GM18867 (cell line): ENCODE measurements around the gene LIPK.
A peak's percentile ranks its signal among the peaks of the same experiment; 100 is the strongest.

Experiments
- ATAC-seq: cut with Tn5 transposase; IDR thresholded peaks from one replicate; pipeline ENCODE4 v1.9.1; 2021; ENCODE audit warnings: mild to moderate bottlenecking, moderate library complexity; ENCODE audit not compliant: unreplicated experiment

The LIPK gene

GRCh38 chr10:88782222-88782621 lies 76.2 kb downstream of the LIPK start:
- ATAC-seq = no peak

DNA sequence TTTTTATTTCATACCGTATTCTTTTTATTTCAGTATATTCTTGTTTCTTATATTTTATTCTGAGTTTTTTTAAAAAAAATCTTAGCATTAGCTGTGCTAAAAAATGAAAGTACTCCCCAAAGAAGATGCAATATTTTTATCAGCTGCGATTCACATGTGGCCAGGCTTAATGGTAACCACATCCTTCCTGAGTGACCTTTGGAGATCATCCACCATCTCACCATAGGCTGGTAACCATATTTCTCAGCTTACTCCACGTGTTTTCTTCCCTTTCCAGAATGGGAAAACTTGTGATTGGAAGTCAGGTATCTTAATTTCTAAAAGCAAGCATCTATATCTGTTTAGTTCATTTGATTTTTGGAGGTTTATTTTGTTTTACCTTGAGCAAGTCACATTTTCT lies 77.7 kb downstream of the LIPK start:
- no peak for ATAC-seq

GRCh38 chr10:88786032-88786770 lies 80.2 kb downstream of the LIPK start:
- ATAC-seq = no peak

- ATAC-seq = no peak
Measured at GRCh38 chr10:88787463-88787862, 81.4 kb downstream of the LIPK start.

DNA sequence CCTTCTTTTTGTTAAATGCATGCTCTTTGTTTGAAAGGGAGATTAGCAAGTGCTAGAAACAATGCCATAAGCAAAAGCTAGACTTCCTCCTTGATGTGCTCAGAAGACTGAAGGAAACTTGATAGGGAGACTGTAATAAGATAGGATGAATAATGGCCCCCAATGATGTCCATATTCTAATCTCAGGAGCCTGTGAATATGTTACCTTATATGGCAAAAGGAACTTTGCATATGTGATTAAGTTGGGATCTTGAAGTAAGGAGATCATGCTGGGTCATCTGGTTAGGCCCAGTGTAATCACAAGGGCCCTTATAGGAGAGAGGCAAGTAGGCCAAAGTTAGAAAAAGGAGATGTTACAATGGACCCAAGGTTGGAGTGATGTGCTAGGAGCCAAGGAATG lies 82.9 kb downstream of the LIPK start:
- no peak for ATAC-seq

- no peak for ATAC-seq
Measured at GRCh38 chr10:88791924-88792323, 85.9 kb downstream of the LIPK start.

DNA sequence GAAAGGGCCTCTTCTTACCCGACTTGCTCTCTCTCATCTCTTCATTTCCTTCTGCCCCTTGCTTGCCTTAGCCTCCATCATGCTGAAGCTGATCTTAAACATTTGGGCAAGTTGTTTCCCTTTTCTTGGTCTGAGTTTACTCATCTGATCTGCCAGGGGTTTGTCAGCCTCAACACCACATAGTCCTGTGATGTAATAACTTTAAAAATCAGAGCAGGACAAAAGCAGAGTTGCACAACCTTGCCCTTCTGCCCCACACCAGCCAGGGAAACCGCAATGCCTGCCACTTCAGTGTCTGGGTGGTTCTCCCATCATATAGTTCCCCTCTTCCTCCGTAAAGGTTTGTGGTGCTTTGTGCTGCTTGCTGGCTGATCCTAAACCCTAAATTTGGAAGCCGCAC lies 86.6 kb downstream of the LIPK start:
- ATAC-seq = no peak

- peak; percentile 52 for ATAC-seq
Measured at GRCh38 chr10:88793712-88794299, 87.8 kb downstream of the LIPK start.

GRCh38 chr10:88794731-88795130 lies 88.7 kb downstream of the LIPK start:
- ATAC-seq = no peak

- ATAC-seq = no peak
Measured at GRCh38 chr10:88800152-88801125, 94.4 kb downstream of the LIPK start.
